Adrenal gland (tissue), 12 donors: ENCODE data around the gene TFEB. TPM values are rescaled to one million over a fixed set of nuclear protein-coding genes. Genes with fewer than 3 reads are reported as not detected.

Experiments
- DNase-seq, 7 donors: peaks; one replicate each; pipeline ENCODE4 v3.0.0-alpha.2; 2019 to 2020
- H3K27ac ChIP-seq, 5 donors: fragments of 200-600 bp; sonication (generic) in 4 of 5; 1 replicate in 3 of 5; 2 replicates in 2 of 5; pipeline versions ENCODE4 v1.5.1 to v1.8.0; 2016 to 2020; ENCODE audit warnings: mild to moderate bottlenecking in 1 of 5
- H3K27me3 ChIP-seq: fragments of 200-600 bp; 2 replicates; pipeline ENCODE4 v1.8.0; 2021
- H3K36me3 ChIP-seq, 2 donors: fragments of 200-600 bp; replicated peaks in 1 of 2; 1 replicate in 1 of 2; 2 replicates in 1 of 2; pipeline versions ENCODE4 v1.5.1 to v1.8.0; 2018 to 2022
- H3K4me1 ChIP-seq, 2 donors: fragments of 200-600 bp; replicated peaks in 1 of 2; 1 replicate in 1 of 2; 2 replicates in 1 of 2; pipeline versions ENCODE4 v1.5.1 to v1.8.0; 2018 to 2021
- H3K4me3 ChIP-seq, 4 donors: fragments of 200-600 bp; sonication (generic) in 3 of 4; one replicate each; pipeline ENCODE4 v1.5.1; 2016 to 2018
- H3K9me3 ChIP-seq, 3 donors: fragments of 200-600 bp; sonication (generic) in 1 of 3; replicated peaks in 1 of 3; 1 replicate in 2 of 3; 2 replicates in 1 of 3; pipeline versions ENCODE4 v1.5.1 to v1.8.0; 2016 to 2021
- POLR2A ChIP-seq, 2 donors: fragments of 450-650 bp; IDR thresholded peaks; one replicate each; pipeline ENCODE4 v1.6.1; 2017; ENCODE audit warnings: antibody characterized with exemption in 2 of 2, mild to moderate bottlenecking in 2 of 2, moderate library complexity in 1 of 2
- WGBS, 4 donors: extraction: QIAGEN DNeasy Blood & Tissue Kit in 2 of 4; methylation state at CpG; one replicate each; pipeline versions ENCODE4 v1.1.5 to v1.1.7; 2013 to 2017; 5-methylcytosine and 5-hydroxymethylcytosine counted together
- intact Hi-C, 2 donors: fragments of 100-400 bp; cut with DNase I; formaldehyde crosslinking; loops; one replicate each; pipeline versions ENCODE4 v1.14.1 to v1.15.0; 2022 to 2023
- polyA plus RNA-seq, 3 donors: library from polyadenylated mRNA; stranded (reverse); fragments of 200-250 nt in 2 of 3; fragments of 350-450 nt in 1 of 3; fragmentation: Illumina TruSeq in 1 of 3; extraction: RNeasy Lipid Tissue Mini Kit (QIAGEN cat#74804) in 1 of 3; gene quantifications; one replicate each; pipeline ENCODE4 v1.2.3, GENCODE V29; 2013 to 2014
- total RNA-seq, 9 donors: library from RNA; depleted of rRNA in 4 of 9; stranded (reverse); fragments of >200 nt in 4 of 9; fragments of 120-200 nt in 1 of 9; fragmentation: NEBNext Ultra II Directional in 1 of 9; extraction: Animal tissue kit (Norgen Biotek cat#: 25700) in 1 of 9; gene quantifications; one replicate each; pipeline versions ENCODE4 v1.1.0 to v1.2.4, GENCODE V29; 2013 to 2023
- TF ChIP-seq, protein P1 (sequence below), 6 experiments: fragments of 450-650 bp in 4 of 6; fragments of 200-600 bp in 2 of 6; sonication (generic) in 1 of 6; IDR thresholded peaks; 1 replicate in 5 of 6; 2 replicates in 1 of 6; pipeline versions ENCODE4 v1.5.1 to v1.8.0; 2016 to 2021; ENCODE audit warnings: antibody characterized with exemption in 6 of 6, mild to moderate bottlenecking in 2 of 6, moderate library complexity in 1 of 6
- donor health status: healthy with polysubstance abuse.
- donor health status: Bipolar disorder and iron deficiency.
- donor health status: DM: yes; HTN: yes; CAD: no.
- donor health status: DM: no; HTN: no; CAD: no.
- donor health status: DM: no; HTN: no; CAD: no.
- donor health status: DM: yes; HTN: yes; CAD: no.

The TFEB gene
- total and polyA plus RNA-seq, 12 donors, result 2.1 to 47.2 (median 20.2) TPM

GRCh38 chr6:41774841-41775240, 39.4 kb upstream of the TFEB start:
- TF ChIP-seq POLR2A (IDR thresholded peaks at IDR 0.05), result no peak
- TF ChIP-seq, protein P1, sequence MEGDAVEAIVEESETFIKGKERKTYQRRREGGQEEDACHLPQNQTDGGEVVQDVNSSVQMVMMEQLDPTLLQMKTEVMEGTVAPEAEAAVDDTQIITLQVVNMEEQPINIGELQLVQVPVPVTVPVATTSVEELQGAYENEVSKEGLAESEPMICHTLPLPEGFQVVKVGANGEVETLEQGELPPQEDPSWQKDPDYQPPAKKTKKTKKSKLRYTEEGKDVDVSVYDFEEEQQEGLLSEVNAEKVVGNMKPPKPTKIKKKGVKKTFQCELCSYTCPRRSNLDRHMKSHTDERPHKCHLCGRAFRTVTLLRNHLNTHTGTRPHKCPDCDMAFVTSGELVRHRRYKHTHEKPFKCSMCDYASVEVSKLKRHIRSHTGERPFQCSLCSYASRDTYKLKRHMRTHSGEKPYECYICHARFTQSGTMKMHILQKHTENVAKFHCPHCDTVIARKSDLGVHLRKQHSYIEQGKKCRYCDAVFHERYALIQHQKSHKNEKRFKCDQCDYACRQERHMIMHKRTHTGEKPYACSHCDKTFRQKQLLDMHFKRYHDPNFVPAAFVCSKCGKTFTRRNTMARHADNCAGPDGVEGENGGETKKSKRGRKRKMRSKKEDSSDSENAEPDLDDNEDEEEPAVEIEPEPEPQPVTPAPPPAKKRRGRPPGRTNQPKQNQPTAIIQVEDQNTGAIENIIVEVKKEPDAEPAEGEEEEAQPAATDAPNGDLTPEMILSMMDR (IDR thresholded peaks at IDR 0.05), result no peak
- 83 to 87% (median 85%) methylated on average over 2 to 3 of the region's 3 CpGs for WGBS, 4 donors
- Histone ChIP-seq H3K27me3 (no peaks in the 10 kb centered on the region), H3K9me3 (no peaks in the 10 kb centered on the region), H3K27ac (no peak overlapping the region), H3K4me3 (no peak overlapping the region), H3K4me1 (peaks cover 9% of the 10 kb centered on the region in 2 donors), H3K36me3 (peaks cover 0 to 56% of the 10 kb centered on the region in 2 donors)
- intact Hi-C loops, result loop anchor here (5.0 to 10.0 kb wide), 3 partner anchors 70 to 170 kb away; no protein-coding TSS in a partner anchor
- no peak for DNase-seq

DNA sequence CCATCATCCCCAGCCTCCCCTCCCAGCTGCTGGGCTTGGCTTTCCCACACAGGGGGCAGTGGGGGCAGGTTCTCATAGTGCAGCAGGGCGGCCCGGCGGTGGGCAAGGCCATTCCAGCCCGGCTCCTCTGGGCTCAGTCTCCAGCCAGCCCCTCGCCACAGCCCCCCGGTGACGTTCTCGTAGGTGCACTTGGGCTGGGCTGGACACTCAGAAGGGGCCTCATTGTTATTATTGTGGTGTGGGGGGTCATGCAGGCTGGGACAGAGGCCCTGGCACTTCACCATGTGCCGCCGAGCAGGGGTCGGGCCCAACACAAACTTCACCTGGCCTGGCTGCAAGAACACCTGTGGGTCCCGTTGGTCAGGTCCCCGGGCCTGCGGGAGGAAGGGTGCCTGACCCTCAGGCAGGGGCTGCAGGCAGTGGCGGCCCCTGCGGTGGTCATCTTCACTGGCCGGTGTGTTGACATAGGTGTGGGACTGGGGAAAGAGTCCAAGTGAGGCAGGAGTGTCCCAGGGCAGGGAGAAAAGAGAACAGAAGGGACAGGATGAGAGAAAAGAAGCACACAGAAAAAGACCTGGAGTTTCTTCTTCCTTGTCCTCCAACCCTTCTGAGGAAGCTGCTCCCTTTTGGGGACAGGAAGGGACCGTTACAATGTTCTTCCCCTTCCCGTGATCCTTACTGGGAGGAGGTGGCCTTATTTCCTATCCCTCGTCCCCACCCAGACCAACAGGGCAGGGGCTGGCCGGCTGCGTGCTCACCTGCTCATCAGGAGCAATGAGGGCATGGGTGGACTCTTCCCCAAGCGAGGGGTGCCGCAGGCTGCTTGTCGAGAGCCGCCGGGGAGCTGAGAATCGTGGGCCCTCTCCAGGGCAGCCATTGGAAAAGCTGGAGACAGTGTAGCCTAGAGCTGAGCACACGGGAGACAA, 35.9 kb upstream of the TFEB start:
- H3K27me3 ChIP-seq, result no peaks in the 10 kb centered on the region
- DNase-seq, result no peak
- no peaks in the 10 kb centered on the region for H3K9me3 ChIP-seq
- H3K4me1 ChIP-seq, result peaks cover 0 to 10% of the 10 kb centered on the region in 2 donors
- intact Hi-C loops, result loop anchor here (10.0 kb wide), 2 partner anchors 67 to 167 kb away; no protein-coding TSS in a partner anchor
- 88 to 92% (median 91%) methylated on average over 8 to 29 of the region's 29 CpGs for WGBS, 4 donors
- no peak overlapping the region for H3K4me3 ChIP-seq
- H3K36me3 ChIP-seq, result peaks cover 0 to 63% of the 10 kb centered on the region in 2 donors
- TF ChIP-seq POLR2A (IDR thresholded peaks at IDR 0.05), result no peak
- TF ChIP-seq, protein P1 (IDR thresholded peaks at IDR 0.05), result no peak
- H3K27ac ChIP-seq, result no peak overlapping the region

DNA sequence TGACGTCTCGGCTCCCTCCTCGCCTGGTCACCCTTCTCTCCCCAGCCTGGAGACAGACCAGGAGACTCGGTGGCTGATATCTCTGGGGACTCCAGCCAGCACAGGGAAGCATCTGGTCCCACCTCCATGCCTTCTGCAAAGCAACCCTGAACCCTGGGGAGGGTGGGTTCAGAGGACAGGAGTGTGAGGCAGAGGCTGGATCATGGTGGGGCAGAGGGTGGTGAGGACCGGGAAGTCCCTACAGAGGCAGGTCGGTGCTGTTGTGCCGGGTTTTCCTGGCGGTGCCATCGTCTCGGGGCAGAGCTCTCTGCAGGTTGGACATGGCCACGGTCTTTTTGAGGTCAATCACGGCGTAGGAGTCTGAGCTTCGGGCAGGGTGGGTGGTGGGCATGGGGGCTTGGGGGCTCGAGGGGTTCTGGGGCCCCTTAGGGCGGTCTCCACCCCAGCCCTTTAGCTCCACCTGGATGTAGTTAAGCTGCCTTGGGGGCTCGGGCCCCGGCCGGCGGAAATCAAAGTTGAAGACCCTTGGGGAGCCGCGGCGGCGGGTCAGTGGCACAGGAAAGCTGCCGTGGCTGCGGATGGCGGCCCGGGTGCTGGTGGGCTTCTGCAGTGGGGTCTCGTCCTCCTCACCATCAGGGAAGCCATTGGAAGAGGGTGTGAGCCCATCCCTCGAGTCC, 35.1 kb upstream of the TFEB start:
- Histone ChIP-seq H3K36me3 (peaks cover 0 to 58% of the 10 kb centered on the region in 2 donors), H3K27me3 (no peaks in the 10 kb centered on the region), H3K9me3 (no peaks in the 10 kb centered on the region), H3K4me1 (peaks cover 0 to 10% of the 10 kb centered on the region in 2 donors), H3K4me3 (no peak overlapping the region), H3K27ac (no peak overlapping the region)
- no peak for DNase-seq
- intact Hi-C loops, result loop anchor here (10.0 kb wide), 2 partner anchors 66 to 166 kb away; no protein-coding TSS in a partner anchor
- TF ChIP-seq, protein P1 (IDR thresholded peaks at IDR 0.05), result no peak
- TF ChIP-seq POLR2A (IDR thresholded peaks at IDR 0.05), result no peak
- WGBS, 4 donors, result 92 to 97% (median 93%) methylated on average over 22 to 30 of the region's 30 CpGs

- intact Hi-C loops, result no loop called here
- TF ChIP-seq, protein P1 (IDR thresholded peaks at IDR 0.05), result no peak
- no peak for TF ChIP-seq POLR2A (IDR thresholded peaks at IDR 0.05)
- 95 to 99% (median 96%) methylated on average over 8 of the region's 8 CpGs for WGBS, 4 donors
Measured at GRCh38 chr6:41769376-41769775, 34.0 kb upstream of the TFEB start.

More at GRCh38 chr6:41769376-41769775, 34.0 kb upstream of the TFEB start:
- Histone ChIP-seq H3K4me3 (no peak overlapping the region), H3K4me1 (peaks cover 0 to 10% of the 10 kb centered on the region in 2 donors), H3K9me3 (no peaks in the 10 kb centered on the region), H3K36me3 (peaks cover 0 to 47% of the 10 kb centered on the region in 2 donors), H3K27ac (no peak overlapping the region), H3K27me3 (no peaks in the 10 kb centered on the region)
- DNase-seq, result no peak
